ENCODE data around the gene POLR2E.
"Not testable (repeated sequence)": the region's sequence is repeated elsewhere in the genome, so short reads cannot be mapped to it uniquely, and the experiment has no call there.

POLR2E gene

GRCh38 chr19:1094978-1095701, at the start of gene POLR2E:
POLR2E (minus strand) TSS chr19:1095375; CDS start chr19:1095315, 60 bp downstream.
- peak; percentile 95 for DNase-seq (ENCODE audit: low read depth in 2 of 2)

GRCh38 chr19:1144741-1145140, 49.6 kb upstream of the POLR2E start:
- no peak for DNase-seq (ENCODE audit: low read depth in 2 of 2)

GRCh38 chr19:1143828-1144399, 48.7 kb upstream of the POLR2E start:
- DNase-seq (ENCODE audit: low read depth in 2 of 2), result no peak

- no peak for DNase-seq (ENCODE audit: low read depth in 2 of 2)
Measured at GRCh38 chr19:1141944-1142343, 46.8 kb upstream of the POLR2E start.

- no peak for DNase-seq (ENCODE audit: low read depth in 2 of 2)
Measured at GRCh38 chr19:1140272-1141027, 45.3 kb upstream of the POLR2E start.

GRCh38 chr19:1139126-1139525, 44.0 kb upstream of the POLR2E start:
- no peak for DNase-seq (ENCODE audit: low read depth in 2 of 2)

GRCh38 chr19:1138121-1138520, 42.9 kb upstream of the POLR2E start:
- DNase-seq (ENCODE audit: low read depth in 2 of 2), result no peak

GRCh38 chr19:1136621-1137317, 41.6 kb upstream of the POLR2E start:
- no peak for DNase-seq (ENCODE audit: low read depth in 2 of 2)

GRCh38 chr19:1136201-1136600, 41.0 kb upstream of the POLR2E start:
- DNase-seq (ENCODE audit: low read depth in 2 of 2), result no peak

- DNase-seq (ENCODE audit: low read depth in 2 of 2), result no peak
Measured at GRCh38 chr19:1135454-1135853, 40.3 kb upstream of the POLR2E start.

GRCh38 chr19:1134431-1134830, 39.3 kb upstream of the POLR2E start:
- DNase-seq (ENCODE audit: low read depth in 2 of 2), result no peak

- DNase-seq (ENCODE audit: low read depth in 2 of 2), result peak; percentile 53 to 66
Measured at GRCh38 chr19:1133471-1133929, 38.3 kb upstream of the POLR2E start.

- no peak for DNase-seq (ENCODE audit: low read depth in 2 of 2)
Measured at GRCh38 chr19:1132552-1133383, 37.6 kb upstream of the POLR2E start.

GRCh38 chr19:1131718-1132551, 36.8 kb upstream of the POLR2E start:
- DNase-seq (ENCODE audit: low read depth in 2 of 2), result peak; percentile 79 to 86

- DNase-seq (ENCODE audit: low read depth in 2 of 2), result no peak
Measured at GRCh38 chr19:1130771-1131717, 35.9 kb upstream of the POLR2E start.

GRCh38 chr19:1129535-1129934, 34.4 kb upstream of the POLR2E start:
- no peak for DNase-seq (ENCODE audit: low read depth in 2 of 2)

GRCh38 chr19:1129084-1129483, 33.9 kb upstream of the POLR2E start:
- not testable (repeated sequence) for DNase-seq (ENCODE audit: low read depth in 2 of 2)

GRCh38 chr19:1128106-1128505, 32.9 kb upstream of the POLR2E start:
- no peak for DNase-seq (ENCODE audit: low read depth in 2 of 2)
